CD14-positive monocyte (primary cell): ENCODE data around the gene MATCAP1. TPM values are rescaled to one million over a fixed set of nuclear protein-coding genes. Genes with fewer than 3 reads are reported as not detected.

Source experiments
- DNase-seq, 3 donors: peaks; one replicate each; pipeline ENCODE4 v3.0.0-alpha.2; 2011 to 2022
- H2AFZ ChIP-seq: 2 replicates; pipeline ENCODE4 v1.6.0; 2012; ENCODE audit warnings: mild to moderate bottlenecking, low read depth, low read length, inconsistent platforms; ENCODE audit not compliant: insufficient read depth, poor library complexity, severe bottlenecking
- H3K27ac ChIP-seq, 2 donors: 1 replicate in 1 of 2; 2 replicates in 1 of 2; pipeline ENCODE4 v1.5.1; 2012 to 2013; ENCODE audit warnings: low read length in 2 of 2, control low read depth in 1 of 2, inconsistent platforms in 1 of 2, low read depth in 1 of 2, mild to moderate bottlenecking in 1 of 2
- H3K27me3 ChIP-seq, 2 donors: one replicate each; pipeline versions ENCODE4 v1.6.0 to v1.6.1; 2011 to 2013; ENCODE audit warnings: low read length in 2 of 2; ENCODE audit not compliant: control insufficient read depth in 2 of 2, insufficient read depth in 2 of 2
- H3K36me3 ChIP-seq, 2 donors: replicated peaks in 1 of 2; 1 replicate in 1 of 2; 2 replicates in 1 of 2; pipeline versions ENCODE4 v1.5.1 to v1.6.1; 2012 to 2013; ENCODE audit warnings: low read length in 2 of 2, control low read depth in 1 of 2, inconsistent platforms in 1 of 2, mild to moderate bottlenecking in 1 of 2; ENCODE audit not compliant: insufficient read depth in 2 of 2, control insufficient read depth in 1 of 2
- H3K4me1 ChIP-seq, 2 donors: 1 replicate in 1 of 2; 2 replicates in 1 of 2; pipeline versions ENCODE4 v1.5.1 to v1.6.1; 2012 to 2013; ENCODE audit warnings: low read length in 2 of 2, control low read depth in 1 of 2, inconsistent platforms in 1 of 2, mild to moderate bottlenecking in 1 of 2, moderate library complexity in 1 of 2; ENCODE audit not compliant: insufficient read depth in 2 of 2, control insufficient read depth in 1 of 2
- H3K4me2 ChIP-seq: replicated peaks from 2 replicates; pipeline ENCODE3; 2012; ENCODE audit warnings: low read length, moderate library complexity, mild to moderate bottlenecking; ENCODE audit not compliant: poor library complexity, severe bottlenecking; ENCODE audit errors: extremely low read depth
- H3K4me3 ChIP-seq, 3 experiments: fragments of 200-600 bp in 1 of 3; sonication (generic) in 1 of 3; replicated peaks in 1 of 3; 1 replicate in 2 of 3; 2 replicates in 1 of 3; pipeline ENCODE4 v1.5.1; 2011 to 2013; ENCODE audit warnings: low read length in 3 of 3, mild to moderate bottlenecking in 3 of 3, control low read depth in 2 of 3, low read depth in 2 of 3, inconsistent platforms in 1 of 3, moderate library complexity in 1 of 3
- H3K79me2 ChIP-seq: 2 replicates; pipeline ENCODE4 v1.6.0; 2012; ENCODE audit warnings: mild to moderate bottlenecking, control low read depth, inconsistent platforms, low read length, moderate library complexity; ENCODE audit not compliant: insufficient read depth
- H3K9ac ChIP-seq: 2 replicates; pipeline ENCODE4 v1.6.0; 2017; ENCODE audit warnings: low read length, mild to moderate bottlenecking; ENCODE audit not compliant: insufficient read depth, poor library complexity, severe bottlenecking
- H3K9me3 ChIP-seq, 2 donors: replicated peaks in 1 of 2; 1 replicate in 1 of 2; 2 replicates in 1 of 2; pipeline versions ENCODE4 v1.5.1 to v1.6.1; 2012 to 2013; ENCODE audit warnings: low read length in 2 of 2, control low read depth in 1 of 2; ENCODE audit not compliant: control insufficient read depth in 1 of 2, insufficient read depth in 1 of 2
- H4K20me1 ChIP-seq: 2 replicates; pipeline ENCODE4 v1.6.0; 2012; ENCODE audit warnings: mild to moderate bottlenecking, low read length, control low read depth, moderate library complexity; ENCODE audit not compliant: insufficient read depth
- H3K27ac Mint-ChIP-seq, 7 donors: one replicate each; pipeline ENCODE4 v1.8.0; 2020; ENCODE audit warnings: mild to moderate bottlenecking in 7 of 7, mixed read lengths in 7 of 7, moderate library complexity in 6 of 7, inconsistent platforms in 2 of 7
- H3K27me3 Mint-ChIP-seq, 3 donors: one replicate each; pipeline ENCODE4 v1.8.0; 2021 to 2022; ENCODE audit warnings: low read depth in 3 of 3, mild to moderate bottlenecking in 3 of 3, mixed read lengths in 3 of 3, moderate library complexity in 3 of 3, inconsistent platforms in 1 of 3
- H3K36me3 Mint-ChIP-seq, 2 donors: one replicate each; pipeline ENCODE4 v1.8.0; 2020; ENCODE audit warnings: mixed read lengths in 2 of 2, inconsistent platforms in 1 of 2, mild to moderate bottlenecking in 1 of 2
- H3K4me1 Mint-ChIP-seq: one replicate; pipeline ENCODE4 v1.8.0; 2020; ENCODE audit warnings: mild to moderate bottlenecking, mixed read lengths
- H3K4me3 Mint-ChIP-seq, 2 donors: one replicate each; pipeline ENCODE4 v1.8.0; 2020; ENCODE audit warnings: mild to moderate bottlenecking in 2 of 2, mixed read lengths in 2 of 2, moderate library complexity in 1 of 2
- H3K9me3 Mint-ChIP-seq, 7 donors: one replicate each; pipeline ENCODE4 v1.8.0; 2020 to 2022; ENCODE audit warnings: mixed read lengths in 7 of 7, mild to moderate bottlenecking in 6 of 7, moderate library complexity in 6 of 7, inconsistent platforms in 2 of 7
- CTCF ChIP-seq: fragments of 200-600 bp; IDR thresholded peaks from one replicate; pipeline ENCODE4 v1.8.0; 2022; ENCODE audit warnings: antibody characterized with exemption, mild to moderate bottlenecking
- WGBS: methylation state at CpG from one replicate; pipeline ENCODE4 v1.1.5; 2013; ENCODE audit warnings: missing lambda C conversion rate; ENCODE audit not compliant: insufficient coverage; 5-methylcytosine and 5-hydroxymethylcytosine counted together
- intact Hi-C, 2 donors: fragments of 100-400 bp; cut with micrococcal nuclease; formaldehyde crosslinking; loops; one replicate each; pipeline versions ENCODE4 v1.15.0 to v1.15.1; 2023
- polyA plus RNA-seq, 3 donors: library from polyadenylated mRNA; depleted of rRNA in 1 of 3; unstranded in 2 of 3; stranded (reverse) in 1 of 3; fragments of 300-500 nt in 2 of 3; fragments of >200 nt in 1 of 3; fragmentation: Illumina TruSeq in 2 of 3; gene quantifications; 1 replicate in 2 of 3; 2 replicates in 1 of 3; pipeline ENCODE4 v1.2.3, GENCODE V29; 2012 to 2021

MATCAP1 gene
- polyA plus RNA-seq, 3 donors: 0.58 to 43.3 (median 0.99) TPM

- peaks cover 8 to 13% of the 10 kb centered on the region in 2 donors for H3K36me3 Mint-ChIP-seq
- Histone ChIP-seq H4K20me1 (peaks cover 70% of the 10 kb centered on the region), H3K4me1 (peaks cover 70 to 78% of the 10 kb centered on the region in 2 donors), H3K4me3 (peak overlapping the region in 1 of 3 experiments; percentile 61), H3K9me3 (peaks cover 0 to 37% of the 10 kb centered on the region in 2 donors), H3K27ac (no peak overlapping the region), H3K9ac (no peak overlapping the region), H2AFZ (no peak overlapping the region), H3K36me3 (no peaks in the 10 kb centered on the region), H3K4me2 (peak overlapping the region; percentile 67), H3K79me2 (no peaks in the 10 kb centered on the region), H3K27me3 (peaks cover 47 to 59% of the 10 kb centered on the region in 2 donors)
- 4% methylated on average over 39 of the region's 44 CpGs for WGBS
- H3K27ac Mint-ChIP-seq: no peak overlapping the region
- peak overlapping the region; percentile 41 to 92 for H3K4me3 Mint-ChIP-seq
- peaks cover 54% of the 10 kb centered on the region for H3K4me1 Mint-ChIP-seq
- intact Hi-C loops: no loop called here
- no peak for TF ChIP-seq CTCF
- peak in 2 of 3 donors; percentile 33 to 62 for DNase-seq
- peaks cover 0 to 31% (median 16%) of the 10 kb centered on the region in 7 donors for H3K9me3 Mint-ChIP-seq
- peaks cover 56 to 74% (median 69%) of the 10 kb centered on the region in 3 donors for H3K27me3 Mint-ChIP-seq
Observed at GRCh38 chr16:67162506-67163163, 21.1 kb downstream of the MATCAP1 start.

- 62% methylated on average over 25 of the region's 25 CpGs for WGBS
- no peak overlapping the region for H2AFZ ChIP-seq
- H4K20me1 ChIP-seq: peaks cover 78% of the 10 kb centered on the region
- no peak for TF ChIP-seq CTCF
- Mint-ChIP-seq H3K27me3 (peaks cover 47 to 65% (median 61%) of the 10 kb centered on the region in 3 donors), H3K4me3 (peak overlapping the region in 1 of 2 donors; percentile 92), H3K4me1 (peaks cover 59% of the 10 kb centered on the region), H3K9me3 (peaks cover 0 to 28% (median 14%) of the 10 kb centered on the region in 7 donors), H3K36me3 (peaks cover 7 to 13% of the 10 kb centered on the region in 2 donors), H3K27ac (peak overlapping the region in 1 of 7 donors; percentile 30)
- intact Hi-C loops: loop anchor here in 1 of 2 donors (2.0 kb wide), 1 partner anchor 31 kb away; the partner anchor contains the start of gene E2F4
- no peak overlapping the region for H3K27ac ChIP-seq
- no peaks in the 10 kb centered on the region for H3K79me2 ChIP-seq
- peaks cover 0 to 35% of the 10 kb centered on the region in 2 donors for H3K9me3 ChIP-seq
- H3K4me3 ChIP-seq: peak overlapping the region in 1 of 3 experiments; percentile 99
- H3K4me2 ChIP-seq: peak overlapping the region; percentile 99
- H3K9ac ChIP-seq: no peak overlapping the region
- H3K36me3 ChIP-seq: no peaks in the 10 kb centered on the region
- H3K4me1 ChIP-seq: peaks cover 70 to 78% of the 10 kb centered on the region in 2 donors
- H3K27me3 ChIP-seq: peaks cover 42 to 49% of the 10 kb centered on the region in 2 donors
- no peak for DNase-seq
Observed at GRCh38 chr16:67161595-67162058, 22.1 kb downstream of the MATCAP1 start.
